ENCODE measurements around the gene C4orf46.
"Not testable (repeated sequence)": the region's sequence is repeated elsewhere in the genome, so short reads cannot be mapped to it uniquely, and the experiment has no call there.

The C4orf46 gene

GRCh38 chr4:158671665-158671914 lies at the start of gene C4orf46:
Gene C4orf46, minus strand, starts transcription at chr4:158671887. Its CDS starts 86 bp downstream, at chr4:158671801.
- H3K4me3 ChIP-seq (ENCODE audit: low read depth, low read length), result peak within 1 kb of the TSS; percentile 89
- ChIA-PET CTCF (interaction anchor here (0.9 to 3.4 kb wide), 5 partner anchors 182 to 774 kb away, joined by 3 to 14 read pairs (median 3); no protein-coding TSS in a partner anchor), POLR2A (no interaction called here)
- TF ChIP-seq CTCF (IDR thresholded peaks at IDR 0.05; ENCODE audit: insufficient read depth, low read length, missing control alignments), result no peak
- DNase-seq (ENCODE audit: low read depth, low spot score), result no peak

DNA sequence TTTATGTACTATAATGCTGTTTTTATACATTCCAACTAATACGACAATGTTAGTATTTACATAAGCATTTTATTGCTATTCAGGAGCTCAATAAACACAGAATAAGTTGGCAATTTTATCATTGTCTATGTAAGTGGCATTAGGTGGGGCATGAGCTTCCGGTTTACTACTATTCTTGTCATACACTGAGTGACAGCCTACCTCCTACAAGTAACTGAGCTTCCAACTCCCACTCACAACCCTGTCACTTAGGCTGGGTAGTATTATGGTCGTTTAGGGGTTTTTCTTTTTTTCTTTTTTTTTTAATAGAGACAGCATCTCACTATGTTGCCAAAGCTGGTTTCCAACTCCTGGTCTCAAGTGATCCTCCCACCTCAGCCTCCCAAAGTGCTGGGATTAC lies 44.1 kb upstream of the C4orf46 start:
- no peak for TF ChIP-seq CTCF (IDR thresholded peaks at IDR 0.05; ENCODE audit: insufficient read depth, low read length, missing control alignments)
- ChIA-PET POLR2A (no interaction called here), CTCF (interaction anchor here (1.1 to 1.3 kb wide), 3 partner anchors 9 to 487 kb away, joined by 3 read pairs; no protein-coding TSS in a partner anchor)
- no peak overlapping the region for H3K4me3 ChIP-seq (ENCODE audit: low read depth, low read length)
- DNase-seq (ENCODE audit: low read depth, low spot score), result no peak

- POLR2A ChIA-PET, result no interaction called here
- CTCF ChIA-PET, result interaction anchor here (0.6 to 1.3 kb wide), 4 partner anchors 10 to 731 kb away, joined by 3 to 4 read pairs (median 3); no protein-coding TSS in a partner anchor
- DNase-seq (ENCODE audit: low read depth, low spot score), result no peak
- H3K4me3 ChIP-seq (ENCODE audit: low read depth, low read length), result no peak overlapping the region
- no peak for TF ChIP-seq CTCF (IDR thresholded peaks at IDR 0.05; ENCODE audit: insufficient read depth, low read length, missing control alignments)
Observed at GRCh38 chr4:158714937-158715336, 43.2 kb upstream of the C4orf46 start.

DNA sequence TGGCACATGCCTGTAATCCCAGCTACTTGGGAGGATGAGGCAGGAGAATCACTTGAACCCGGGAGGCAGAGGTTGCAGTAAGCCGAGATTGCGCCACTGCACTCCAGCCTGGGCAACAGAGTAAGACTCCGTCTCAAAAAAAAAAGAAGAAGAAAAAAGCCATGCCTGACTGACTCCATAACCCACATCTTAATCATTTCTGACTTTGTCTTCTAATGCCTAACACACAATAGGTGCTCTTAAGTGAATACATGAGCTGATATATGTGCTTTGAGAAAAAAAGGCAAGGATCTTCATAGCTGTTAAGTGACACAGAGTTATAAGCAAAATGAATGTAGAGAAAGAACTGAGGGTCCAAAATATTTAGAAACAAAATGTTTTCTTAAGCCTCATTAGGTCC lies 40.9 kb upstream of the C4orf46 start:
- CTCF ChIA-PET, result interaction anchor here (0.9 to 1.7 kb wide), 4 partner anchors 11 to 158 kb away, joined by 3 to 11 read pairs (median 3); no protein-coding TSS in a partner anchor
- POLR2A ChIA-PET; H3K4me3 ChIP-seq (ENCODE audit: low read depth, low read length); DNase-seq (ENCODE audit: low read depth, low spot score): not testable (repeated sequence)

GRCh38 chr4:158710814-158711213 lies 39.1 kb upstream of the C4orf46 start:
- DNase-seq (ENCODE audit: low read depth, low spot score), result no peak

GRCh38 chr4:158704274-158704673 lies 32.6 kb upstream of the C4orf46 start:
- TF ChIP-seq CTCF (IDR thresholded peaks at IDR 0.05; ENCODE audit: insufficient read depth, low read length, missing control alignments), result no peak
- H3K4me3 ChIP-seq (ENCODE audit: low read depth, low read length), result no peak overlapping the region
- POLR2A ChIA-PET, result no interaction called here
- DNase-seq (ENCODE audit: low read depth, low spot score), result no peak
- CTCF ChIA-PET, result interaction anchor here (1.2 to 1.5 kb wide), 2 partner anchors 147 to 497 kb away, joined by 3 to 6 read pairs; no protein-coding TSS in a partner anchor

More at GRCh38 chr4:158710814-158711213, 39.1 kb upstream of the C4orf46 start:
- peak; percentile 39 for TF ChIP-seq CTCF (IDR thresholded peaks at IDR 0.05; ENCODE audit: insufficient read depth, low read length, missing control alignments)
- H3K4me3 ChIP-seq (ENCODE audit: low read depth, low read length), result no peak overlapping the region
- ChIA-PET POLR2A (no interaction called here), CTCF (interaction anchor here (0.8 to 4.0 kb wide), 16 partner anchors 9 to 745 kb away, joined by 3 to 32 read pairs (median 4); no protein-coding TSS in a partner anchor)

- ChIA-PET CTCF (no interaction called here), POLR2A (no interaction called here)
- DNase-seq (ENCODE audit: low read depth, low spot score), result no peak
- no peak for TF ChIP-seq CTCF (IDR thresholded peaks at IDR 0.05; ENCODE audit: insufficient read depth, low read length, missing control alignments)
- no peak overlapping the region for H3K4me3 ChIP-seq (ENCODE audit: low read depth, low read length)
Observed at GRCh38 chr4:158688813-158689212, 17.1 kb upstream of the C4orf46 start.
